Neuron (in vitro differentiated cells): ENCODE results near the gene DNPEP.

ENCODE experiments used
- H2AFZ ChIP-seq: one replicate; pipeline ENCODE4 v1.6.1; 2013; ENCODE audit warnings: low read depth, mild to moderate bottlenecking, inconsistent platforms, low read length, moderate library complexity
- H3K27me3 ChIP-seq: one replicate; pipeline ENCODE4 v1.6.1; 2013; ENCODE audit warnings: low read length; ENCODE audit not compliant: insufficient read depth
- H3K36me3 ChIP-seq: one replicate; pipeline ENCODE4 v1.6.1; 2013; ENCODE audit warnings: low read length; ENCODE audit not compliant: insufficient read depth
- H3K4me1 ChIP-seq: one replicate; pipeline ENCODE4 v1.6.1; 2013; ENCODE audit warnings: low read length; ENCODE audit not compliant: insufficient read depth
- H3K4me3 ChIP-seq: 2 replicates; pipeline ENCODE4 v1.5.1; 2013; ENCODE audit warnings: mild to moderate bottlenecking, low read length, moderate library complexity
- H3K9me3 ChIP-seq: one replicate; pipeline ENCODE4 v1.6.1; 2013; ENCODE audit warnings: low read length

Gene DNPEP

GRCh38 chr2:219426068-219426443, 38.3 kb upstream of the DNPEP start:
- Histone ChIP-seq H3K4me3 (no peak overlapping the region), H3K36me3 (no peaks in the 10 kb centered on the region), H3K27me3 (peaks cover 4% of the 10 kb centered on the region), H2AFZ (no peak overlapping the region), H3K9me3 (no peaks in the 10 kb centered on the region), H3K4me1 (peaks cover 6% of the 10 kb centered on the region)

DNA sequence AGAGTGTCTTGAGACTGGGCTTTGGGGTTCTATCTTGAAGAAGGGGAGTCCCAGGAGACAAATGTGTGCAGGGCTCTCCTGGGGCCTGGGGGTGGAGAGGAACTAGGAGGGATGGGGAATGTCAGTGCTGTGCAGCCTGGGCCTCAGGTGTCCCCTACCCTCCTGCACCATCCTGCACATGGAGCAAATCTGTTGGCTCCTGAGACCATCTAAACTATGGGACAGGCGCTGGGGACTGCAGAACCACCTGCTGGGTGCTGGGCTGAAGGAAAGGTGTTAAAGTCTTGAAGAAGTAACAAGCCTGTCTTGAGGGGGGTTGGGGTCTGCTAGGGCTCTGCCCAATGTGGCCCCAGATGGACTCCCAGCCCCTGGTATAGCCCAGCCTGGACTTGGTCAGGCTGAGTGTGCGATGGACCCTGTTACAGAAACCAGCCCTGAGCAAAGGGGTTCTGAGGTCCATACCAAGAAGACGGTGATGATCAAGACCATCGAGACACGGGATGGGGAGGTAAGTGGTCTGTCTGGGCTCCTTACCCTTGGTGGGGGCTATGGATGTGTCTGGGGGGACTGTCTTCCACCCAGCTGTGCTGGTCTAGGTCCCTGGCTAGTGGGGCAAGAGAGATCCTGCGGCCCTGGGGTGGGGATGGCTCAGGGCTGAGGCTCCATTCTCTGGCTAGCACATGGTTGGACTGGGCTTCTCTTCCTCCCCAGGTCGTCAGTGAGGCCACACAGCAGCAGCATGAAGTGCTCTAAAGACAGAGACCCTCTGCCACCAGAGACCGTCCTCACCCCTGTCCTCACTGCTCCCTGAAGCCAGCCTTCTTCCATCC, 37.7 kb upstream of the DNPEP start:
- Histone ChIP-seq H3K27me3 (peaks cover 4% of the 10 kb centered on the region), H3K36me3 (no peaks in the 10 kb centered on the region), H3K9me3 (no peaks in the 10 kb centered on the region), H3K4me3 (no peak overlapping the region), H3K4me1 (peaks cover 6% of the 10 kb centered on the region), H2AFZ (no peak overlapping the region)

GRCh38 chr2:219423652-219424377, 36.1 kb upstream of the DNPEP start:
- H3K4me3 ChIP-seq = no peak overlapping the region
- peaks cover 4% of the 10 kb centered on the region for H3K27me3 ChIP-seq
- peaks cover 6% of the 10 kb centered on the region for H3K4me1 ChIP-seq
- H3K36me3 ChIP-seq = no peaks in the 10 kb centered on the region
- H2AFZ ChIP-seq = no peak overlapping the region
- no peaks in the 10 kb centered on the region for H3K9me3 ChIP-seq

DNA sequence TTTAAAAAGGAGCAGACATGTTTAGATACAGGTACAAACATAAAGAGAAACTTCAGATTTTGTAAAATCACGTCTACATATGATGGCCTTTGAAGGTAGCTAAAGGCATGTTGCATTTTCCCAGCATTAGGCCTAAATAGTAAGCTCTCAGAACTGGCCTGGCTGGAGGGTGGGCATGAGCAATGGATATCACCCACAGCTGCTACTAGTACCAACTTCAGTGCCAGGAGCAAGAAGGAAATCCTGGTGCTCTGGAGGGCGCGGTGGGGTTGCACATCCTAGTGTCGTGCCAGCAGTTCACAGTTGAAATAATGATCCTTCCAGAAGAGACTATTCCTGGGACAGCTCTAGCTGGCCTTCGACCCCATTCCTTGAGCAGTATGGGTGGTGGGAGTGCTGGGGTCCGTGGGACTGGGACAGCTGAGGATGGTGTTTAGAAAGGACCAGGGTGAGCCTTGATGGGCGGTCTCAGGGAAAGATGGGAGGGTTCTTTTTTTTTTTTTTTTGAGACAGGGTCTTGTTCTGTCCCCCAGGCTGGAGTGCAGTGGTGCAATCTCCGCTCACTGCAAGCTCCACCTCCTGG, 35.3 kb upstream of the DNPEP start:
- Histone ChIP-seq H2AFZ (no peak overlapping the region), H3K27me3 (no peaks in the 10 kb centered on the region), H3K36me3 (no peaks in the 10 kb centered on the region), H3K4me3 (no peak overlapping the region), H3K9me3 (no peaks in the 10 kb centered on the region), H3K4me1 (peaks cover 6% of the 10 kb centered on the region)

DNA sequence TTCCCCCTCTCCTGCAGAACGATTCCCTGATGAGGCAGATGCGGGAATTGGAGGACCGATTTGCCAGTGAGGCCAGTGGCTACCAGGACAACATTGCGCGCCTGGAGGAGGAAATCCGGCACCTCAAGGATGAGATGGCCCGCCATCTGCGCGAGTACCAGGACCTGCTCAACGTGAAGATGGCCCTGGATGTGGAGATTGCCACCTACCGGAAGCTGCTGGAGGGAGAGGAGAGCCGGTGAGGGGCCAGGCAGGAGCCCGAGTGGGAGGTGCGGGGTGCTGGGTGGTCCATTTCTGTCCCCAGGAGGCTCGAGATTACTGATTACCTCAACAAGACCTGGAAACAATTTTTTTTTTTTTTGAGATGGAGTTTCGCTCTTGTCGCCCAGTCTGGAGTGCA, 33.6 kb upstream of the DNPEP start:
- no peak overlapping the region for H3K4me3 ChIP-seq
- H2AFZ ChIP-seq = no peak overlapping the region
- no peaks in the 10 kb centered on the region for H3K9me3 ChIP-seq
- peaks cover 12% of the 10 kb centered on the region for H3K4me1 ChIP-seq
- no peaks in the 10 kb centered on the region for H3K27me3 ChIP-seq
- no peaks in the 10 kb centered on the region for H3K36me3 ChIP-seq

DNA sequence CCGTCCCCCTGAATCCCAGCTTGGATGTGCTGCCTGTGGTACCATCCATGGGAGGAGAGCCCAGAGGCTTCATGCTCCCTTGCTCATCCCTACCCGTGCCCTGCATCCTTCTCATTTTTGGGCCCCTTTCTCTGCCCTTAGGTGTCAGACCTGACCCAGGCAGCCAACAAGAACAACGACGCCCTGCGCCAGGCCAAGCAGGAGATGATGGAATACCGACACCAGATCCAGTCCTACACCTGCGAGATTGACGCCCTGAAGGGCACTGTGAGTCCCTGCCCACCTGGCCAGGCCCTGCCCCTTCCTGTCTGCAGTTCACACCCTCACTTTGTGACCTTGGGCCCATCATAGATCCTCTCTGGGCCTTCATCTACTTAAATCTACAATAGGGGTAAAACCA, 33.0 kb upstream of the DNPEP start:
- Histone ChIP-seq H3K9me3 (no peaks in the 10 kb centered on the region), H3K4me3 (no peak overlapping the region), H3K36me3 (no peaks in the 10 kb centered on the region), H2AFZ (no peak overlapping the region), H3K4me1 (peaks cover 18% of the 10 kb centered on the region), H3K27me3 (no peaks in the 10 kb centered on the region)

DNA sequence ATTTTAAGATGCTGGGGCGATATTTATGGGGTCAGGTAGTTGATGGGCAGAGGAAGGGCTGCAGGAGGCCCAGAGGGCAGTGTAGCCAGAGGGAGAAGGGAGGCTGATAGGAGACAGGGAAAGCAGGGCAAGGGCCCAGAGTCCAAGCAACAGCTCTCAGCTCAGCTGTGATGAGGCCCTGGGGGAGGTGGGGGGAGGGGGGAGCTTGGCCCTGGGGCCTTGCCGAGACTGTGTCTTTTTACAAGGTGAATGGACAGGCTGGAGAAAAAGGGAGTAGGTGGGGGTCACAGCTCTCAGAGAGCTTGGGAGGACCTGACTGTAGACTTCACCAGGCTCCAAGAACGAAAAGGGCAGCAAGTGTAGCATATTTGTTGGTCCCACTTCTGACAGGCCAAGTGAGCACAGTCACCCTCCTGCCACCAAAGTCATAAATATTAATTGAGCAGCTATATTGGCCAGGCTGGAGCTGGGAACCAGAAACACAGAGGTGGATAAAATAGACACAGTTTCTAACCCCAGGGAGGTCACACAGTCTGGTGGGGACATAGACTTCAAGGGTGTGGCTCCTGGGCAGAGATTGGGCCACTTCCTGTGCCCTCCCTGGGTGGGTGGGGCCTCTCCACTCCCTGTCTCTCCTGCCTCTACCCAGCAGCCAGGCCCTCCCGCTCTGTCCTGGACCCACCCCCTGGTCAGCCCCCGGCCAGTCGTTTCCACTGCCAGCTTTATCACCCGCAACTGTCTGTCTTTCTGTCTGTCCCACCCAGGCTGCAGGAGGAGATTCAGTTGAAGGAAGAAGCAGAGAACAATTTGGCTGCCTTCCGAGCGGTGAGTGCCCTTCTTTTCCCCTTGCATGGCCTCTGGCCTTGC, 31.9 kb upstream of the DNPEP start:
- H3K4me1 ChIP-seq = peaks cover 18% of the 10 kb centered on the region
- no peak overlapping the region for H3K4me3 ChIP-seq
- H3K27me3 ChIP-seq = no peaks in the 10 kb centered on the region
- H2AFZ ChIP-seq = no peak overlapping the region
- no peaks in the 10 kb centered on the region for H3K36me3 ChIP-seq
- H3K9me3 ChIP-seq = no peaks in the 10 kb centered on the region

GRCh38 chr2:219419012-219419324, 31.3 kb upstream of the DNPEP start:
- H3K27me3 ChIP-seq = no peaks in the 10 kb centered on the region
- H3K4me1 ChIP-seq = peaks cover 12% of the 10 kb centered on the region
- no peak overlapping the region for H2AFZ ChIP-seq
- no peaks in the 10 kb centered on the region for H3K36me3 ChIP-seq
- H3K9me3 ChIP-seq = no peaks in the 10 kb centered on the region
- H3K4me3 ChIP-seq = no peak overlapping the region

GRCh38 chr2:219418155-219419011, 30.7 kb upstream of the DNPEP start, which contains the start of gene DES:
TSS of gene DES (plus strand) at chr2:219418377. CDS start at chr2:219418463, 86 bp downstream.
- H3K4me3 ChIP-seq = no peak within 1 kb of the TSS

DNA sequence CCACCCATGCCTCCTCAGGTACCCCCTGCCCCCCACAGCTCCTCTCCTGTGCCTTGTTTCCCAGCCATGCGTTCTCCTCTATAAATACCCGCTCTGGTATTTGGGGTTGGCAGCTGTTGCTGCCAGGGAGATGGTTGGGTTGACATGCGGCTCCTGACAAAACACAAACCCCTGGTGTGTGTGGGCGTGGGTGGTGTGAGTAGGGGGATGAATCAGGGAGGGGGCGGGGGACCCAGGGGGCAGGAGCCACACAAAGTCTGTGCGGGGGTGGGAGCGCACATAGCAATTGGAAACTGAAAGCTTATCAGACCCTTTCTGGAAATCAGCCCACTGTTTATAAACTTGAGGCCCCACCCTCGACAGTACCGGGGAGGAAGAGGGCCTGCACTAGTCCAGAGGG, 29.7 kb upstream of the DNPEP start:
- no peaks in the 10 kb centered on the region for H3K36me3 ChIP-seq
- no peaks in the 10 kb centered on the region for H3K9me3 ChIP-seq
- H2AFZ ChIP-seq = no peak overlapping the region
- peaks cover 12% of the 10 kb centered on the region for H3K4me1 ChIP-seq
- H3K27me3 ChIP-seq = no peaks in the 10 kb centered on the region
- H3K4me3 ChIP-seq = no peak overlapping the region

More at GRCh38 chr2:219418155-219419011, 30.7 kb upstream of the DNPEP start, which contains the start of gene DES:
- H2AFZ ChIP-seq = no peak within 1 kb of the TSS
- no peaks in the 10 kb centered on the region for H3K27me3 ChIP-seq
- no peaks in the 10 kb centered on the region for H3K36me3 ChIP-seq
- peaks cover 12% of the 10 kb centered on the region for H3K4me1 ChIP-seq
- no peaks in the 10 kb centered on the region for H3K9me3 ChIP-seq

- no peak overlapping the region for H3K4me3 ChIP-seq
- peaks cover 12% of the 10 kb centered on the region for H3K4me1 ChIP-seq
- H3K27me3 ChIP-seq = no peaks in the 10 kb centered on the region
- no peaks in the 10 kb centered on the region for H3K36me3 ChIP-seq
- no peaks in the 10 kb centered on the region for H3K9me3 ChIP-seq
- H2AFZ ChIP-seq = no peak overlapping the region
Measured at GRCh38 chr2:219416938-219417337, 29.2 kb upstream of the DNPEP start.

DNA sequence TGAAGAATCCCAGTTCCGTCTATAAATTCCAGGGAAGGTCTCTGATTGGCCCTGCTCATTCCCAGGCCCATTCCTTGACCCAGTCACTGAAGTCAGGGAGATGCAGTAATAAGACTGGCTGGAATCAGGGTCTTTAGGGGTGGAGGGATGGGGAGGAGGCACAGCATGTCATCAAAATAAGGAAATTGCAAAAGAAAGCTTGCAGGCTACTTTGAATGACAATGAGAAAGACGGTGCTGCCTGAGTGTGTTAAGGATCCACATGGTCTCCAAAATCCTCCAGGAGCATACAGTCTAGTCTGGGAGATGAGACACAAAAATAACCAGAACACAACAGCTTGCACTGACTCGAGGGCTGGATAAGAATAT, 28.5 kb upstream of the DNPEP start:
- Histone ChIP-seq H3K27me3 (no peaks in the 10 kb centered on the region), H3K36me3 (no peaks in the 10 kb centered on the region), H3K9me3 (no peaks in the 10 kb centered on the region), H3K4me3 (no peak overlapping the region), H3K4me1 (peaks cover 12% of the 10 kb centered on the region), H2AFZ (no peak overlapping the region)
